Spinal cord (tissue), 10 donors: ENCODE data around the gene MACO1. TPM values are rescaled to one million over a fixed set of nuclear protein-coding genes. Genes with fewer than 3 reads are reported as not detected.
"Not testable (repeated sequence)": the region's sequence is repeated elsewhere in the genome, so short reads cannot be mapped to it uniquely, and the experiment has no call there.

ENCODE experiments used
- DNase-seq, 6 donors: peaks; one replicate each; pipeline versions ENCODE4 v3.0.0 to v3.0.0-alpha.2; 2013 to 2015; ENCODE audit warnings: low spot score in 6 of 6, low read depth in 4 of 6
- H3K27ac ChIP-seq: one replicate; pipeline ENCODE4 v1.5.1; 2013; ENCODE audit warnings: low read depth, low read length, control low read depth
- H3K27me3 ChIP-seq: one replicate; pipeline ENCODE4 v1.6.1; 2013; ENCODE audit warnings: low read length; ENCODE audit not compliant: control insufficient read depth, insufficient read depth
- H3K36me3 ChIP-seq: one replicate; pipeline ENCODE4 v1.6.1; 2013; ENCODE audit warnings: low read length; ENCODE audit not compliant: control insufficient read depth, insufficient read depth
- H3K4me1 ChIP-seq: one replicate; pipeline ENCODE4 v1.6.1; 2013; ENCODE audit warnings: low read length; ENCODE audit not compliant: control insufficient read depth, insufficient read depth
- H3K4me3 ChIP-seq: one replicate; pipeline ENCODE4 v1.5.1; 2013; ENCODE audit warnings: low read depth, low read length, control low read depth
- H3K9me3 ChIP-seq: one replicate; pipeline ENCODE4 v1.6.1; 2013; ENCODE audit warnings: low read length; ENCODE audit not compliant: control insufficient read depth, insufficient read depth
- WGBS: methylation state at CpG from one replicate; pipeline ENCODE4 v1.1.5; 2013; ENCODE audit warnings: missing lambda C conversion rate; ENCODE audit not compliant: insufficient coverage; 5-methylcytosine and 5-hydroxymethylcytosine counted together
- polyA plus RNA-seq, 2 donors: library from polyadenylated mRNA; unstranded; fragments of 120-200 nt; gene quantifications; one replicate each; pipeline ENCODE4 v1.2.1, GENCODE V29; 2013; ENCODE audit not compliant: insufficient read length in 2 of 2
- total RNA-seq, 2 donors: library from RNA; depleted of rRNA in 1 of 2; stranded (reverse); fragments of 120-200 nt in 1 of 2; fragments of >200 nt in 1 of 2; gene quantifications; one replicate each; pipeline versions ENCODE4 v1.2.3 to v1.2.4, GENCODE V29; 2013 to 2014
- donor health status: healthy.

The MACO1 gene
- total and polyA plus RNA-seq, 4 donors: 31.0 to 33.3 (median 33.1) TPM

DNA sequence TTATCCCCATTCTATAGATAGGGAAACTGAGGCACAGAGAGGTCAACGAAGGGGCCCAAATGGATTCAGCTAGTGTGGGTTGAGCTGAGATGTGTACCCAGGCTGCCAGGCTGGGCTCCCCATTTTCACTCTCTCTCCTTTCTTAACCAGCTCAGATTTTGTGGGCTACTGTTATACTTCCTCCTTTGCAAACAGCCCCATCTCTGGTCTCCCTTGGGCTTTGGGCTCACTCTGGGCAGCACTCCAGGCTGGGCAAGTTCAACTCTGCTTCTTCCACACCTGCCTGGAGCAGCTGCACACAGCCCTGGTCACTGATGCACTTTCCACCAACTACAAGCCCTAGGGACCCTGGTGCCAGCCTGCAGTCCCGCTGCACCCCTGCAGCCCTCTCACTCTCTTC lies 32.6 kb upstream of the MACO1 start:
- not testable (repeated sequence) for DNase-seq, H3K27me3 ChIP-seq
- no CpG with 5 or more reads among the region's 2 CpGs for WGBS

DNA sequence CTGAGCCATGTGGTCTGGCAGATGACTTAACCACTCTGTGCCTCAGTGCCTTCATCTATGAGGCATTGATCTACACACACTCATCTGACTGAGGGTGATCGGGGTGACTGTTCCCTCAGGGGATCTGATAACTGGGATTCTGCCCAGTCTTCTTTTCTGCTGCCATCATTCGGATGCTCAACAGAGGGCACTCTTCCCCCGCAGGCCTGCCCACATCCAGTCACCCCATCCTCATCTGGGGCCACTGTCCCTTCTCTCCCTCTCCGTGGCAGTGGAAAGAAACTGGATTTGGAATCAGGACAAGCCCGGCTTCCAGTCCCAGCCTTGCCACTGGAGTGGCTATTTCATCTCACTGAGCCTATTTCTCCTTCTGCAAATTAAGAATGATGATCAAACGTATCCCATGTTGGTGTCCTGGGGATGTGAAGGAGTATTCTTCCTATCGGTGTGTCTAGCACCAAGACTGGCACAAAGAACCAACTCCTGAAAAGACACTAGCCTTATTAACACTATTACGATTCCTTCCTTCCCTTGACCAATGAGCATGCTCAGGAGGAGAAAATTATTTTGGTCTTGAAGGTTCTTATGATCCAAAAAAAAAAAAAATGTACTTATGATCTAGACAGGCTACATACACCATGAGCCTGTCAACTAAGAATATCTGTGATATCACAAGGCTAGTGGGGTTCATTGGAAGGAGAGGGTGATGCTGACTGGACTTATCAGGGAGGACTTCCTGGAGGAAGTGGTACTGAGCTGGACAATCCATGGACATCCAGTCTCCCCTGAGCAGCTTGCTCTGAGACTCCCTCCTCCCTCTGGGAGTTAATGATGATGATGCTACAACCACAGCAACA lies 27.5 kb upstream of the MACO1 start:
- WGBS: no CpG with 5 or more reads among the region's 8 CpGs
- DNase-seq: not testable (repeated sequence)

More for the DNA sequence above, 32.6 kb upstream of the MACO1 start:
- H3K36me3 ChIP-seq, H3K4me1 ChIP-seq, H3K27ac ChIP-seq, H3K4me3 ChIP-seq, H3K9me3 ChIP-seq: not testable (repeated sequence)

DNA sequence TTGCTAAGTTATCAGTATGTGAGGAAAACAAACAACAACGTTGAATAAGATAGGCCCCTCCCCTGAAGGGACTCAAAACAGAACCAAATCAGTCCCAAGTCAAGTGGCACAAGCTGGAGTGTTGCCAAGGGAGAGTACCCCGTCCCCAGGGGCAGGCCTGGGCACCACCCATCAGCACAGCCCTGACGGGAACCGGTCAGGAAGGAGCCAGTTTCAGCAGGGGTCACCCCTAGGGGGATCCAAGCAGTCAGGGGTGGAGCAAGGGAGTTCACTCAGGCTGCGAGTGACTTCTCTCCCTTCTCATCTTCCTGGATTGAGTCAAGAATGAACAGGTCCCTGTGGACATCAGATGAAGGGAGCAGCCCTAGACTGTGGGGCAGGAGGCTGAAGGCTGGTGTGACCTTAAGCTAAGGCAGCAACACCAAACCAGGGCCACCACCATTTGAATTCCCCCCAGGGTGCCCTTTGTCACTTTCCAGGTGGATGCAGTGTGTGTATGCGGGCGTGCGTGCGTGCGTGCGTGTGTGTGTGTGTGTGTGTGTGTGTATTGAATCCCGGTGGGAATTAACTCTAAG lies 24.9 kb upstream of the MACO1 start:
- not testable (repeated sequence) for H3K4me1 ChIP-seq, H3K27ac ChIP-seq, H3K9me3 ChIP-seq, H3K4me3 ChIP-seq, H3K36me3 ChIP-seq, DNase-seq, H3K27me3 ChIP-seq
- no CpG with 5 or more reads among the region's 12 CpGs for WGBS

More for the DNA sequence above, 27.5 kb upstream of the MACO1 start:
- not testable (repeated sequence) for H3K27me3 ChIP-seq, H3K4me3 ChIP-seq, H3K4me1 ChIP-seq, H3K27ac ChIP-seq, H3K9me3 ChIP-seq, H3K36me3 ChIP-seq

DNA sequence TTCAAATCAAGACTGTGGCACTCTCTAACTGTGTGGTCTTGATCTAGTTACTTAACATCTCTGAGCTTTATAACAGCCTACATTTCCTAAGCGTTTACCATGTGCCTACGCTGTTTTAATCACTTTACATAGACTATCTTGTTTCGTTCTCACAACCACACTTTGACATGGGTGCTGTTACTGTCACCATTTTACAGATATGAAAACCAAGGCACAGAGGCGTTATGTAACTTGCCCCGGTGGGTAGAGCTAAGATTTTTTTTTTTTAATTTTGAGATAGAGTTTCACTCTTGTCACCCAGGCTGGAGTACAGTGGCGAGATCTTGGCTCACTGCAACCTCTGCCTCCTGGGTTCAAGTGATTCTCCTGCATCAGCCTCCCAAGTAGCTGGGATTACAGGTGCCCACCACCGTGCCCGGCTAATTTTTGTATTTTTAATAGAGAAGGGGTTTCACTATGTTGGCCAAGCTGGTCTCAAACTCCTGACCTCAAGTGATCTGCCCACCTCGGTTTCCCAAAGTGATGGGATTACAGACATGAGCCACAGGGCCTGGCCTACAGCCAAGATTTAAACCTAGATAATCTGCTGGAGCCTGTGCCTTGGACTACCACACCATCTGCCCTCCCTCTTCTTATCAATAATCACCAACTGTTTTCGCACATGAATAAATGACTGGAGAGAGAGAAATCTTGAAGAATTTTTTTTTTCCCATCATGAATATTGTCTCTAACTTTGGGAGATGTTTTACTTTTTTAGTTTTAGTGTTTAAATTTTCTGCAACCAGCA lies 20.9 kb upstream of the MACO1 start:
- not testable (repeated sequence) for H3K9me3 ChIP-seq, H3K36me3 ChIP-seq, H3K4me1 ChIP-seq, H3K27ac ChIP-seq, H3K27me3 ChIP-seq, DNase-seq, H3K4me3 ChIP-seq
- 94% methylated on average over 3 of the region's 10 CpGs for WGBS

DNA sequence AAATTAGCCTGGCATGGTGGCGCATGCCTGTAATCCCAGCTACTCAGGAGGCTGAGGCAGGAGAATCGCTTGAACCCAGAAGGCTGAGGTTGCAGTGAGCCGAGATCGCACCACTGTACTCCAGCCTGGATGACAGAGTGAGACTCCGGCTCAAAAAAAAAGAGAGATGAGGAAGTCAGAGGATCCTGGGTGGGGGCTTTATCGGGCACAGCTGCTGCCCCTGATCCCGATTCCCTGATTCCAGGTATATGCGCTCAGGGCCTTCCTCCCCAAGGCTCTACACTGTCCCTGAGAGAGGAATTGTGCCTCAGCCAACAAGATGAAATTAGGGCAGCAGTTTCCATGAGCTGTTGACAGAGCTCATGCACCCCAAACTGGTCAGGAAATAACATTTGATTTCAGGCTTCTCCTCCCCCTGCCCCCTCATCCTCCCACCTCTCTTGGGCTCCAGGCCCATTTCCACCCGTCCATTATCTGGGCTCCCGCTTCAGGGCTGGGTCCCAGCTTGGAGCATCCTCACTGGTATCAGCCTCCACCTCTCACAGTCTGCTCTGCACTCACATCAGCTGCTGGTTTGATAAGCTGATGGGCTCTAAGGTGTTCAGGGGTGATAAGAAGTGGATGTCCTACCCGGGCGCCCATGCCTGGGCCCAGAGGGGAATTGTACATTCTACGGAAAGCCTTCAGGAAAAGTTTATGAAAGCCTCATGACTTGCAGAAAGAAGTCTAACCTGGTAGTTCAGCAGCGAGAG lies 17.6 kb upstream of the MACO1 start:
- H3K36me3 ChIP-seq, H3K4me1 ChIP-seq, DNase-seq, H3K27me3 ChIP-seq, H3K9me3 ChIP-seq, H3K27ac ChIP-seq, H3K4me3 ChIP-seq: not testable (repeated sequence)
- WGBS: 86% methylated on average over 3 of the region's 14 CpGs

DNA sequence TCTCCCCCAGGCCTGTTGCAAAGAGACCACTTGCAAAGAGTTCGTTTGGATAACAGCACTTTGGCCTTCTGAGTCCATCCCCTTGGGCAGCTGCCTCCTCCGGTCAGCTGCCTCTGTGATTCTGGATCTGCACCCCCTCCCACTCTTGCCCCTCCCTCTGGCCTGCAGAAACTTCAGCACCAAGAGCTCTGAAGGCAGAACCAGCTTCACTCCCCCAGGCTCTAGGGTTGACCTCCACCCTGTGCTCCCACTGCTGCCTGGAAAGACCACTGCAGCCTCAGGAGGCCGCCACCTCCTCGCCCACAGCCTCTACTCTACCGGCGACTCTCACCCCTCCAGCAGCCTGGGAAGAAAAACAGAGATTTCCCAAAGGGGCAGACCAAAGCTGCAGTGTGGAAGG lies 16.5 kb upstream of the MACO1 start:
- H3K36me3 ChIP-seq, DNase-seq: not testable (repeated sequence)
- no CpG with 5 or more reads among the region's 6 CpGs for WGBS

DNA sequence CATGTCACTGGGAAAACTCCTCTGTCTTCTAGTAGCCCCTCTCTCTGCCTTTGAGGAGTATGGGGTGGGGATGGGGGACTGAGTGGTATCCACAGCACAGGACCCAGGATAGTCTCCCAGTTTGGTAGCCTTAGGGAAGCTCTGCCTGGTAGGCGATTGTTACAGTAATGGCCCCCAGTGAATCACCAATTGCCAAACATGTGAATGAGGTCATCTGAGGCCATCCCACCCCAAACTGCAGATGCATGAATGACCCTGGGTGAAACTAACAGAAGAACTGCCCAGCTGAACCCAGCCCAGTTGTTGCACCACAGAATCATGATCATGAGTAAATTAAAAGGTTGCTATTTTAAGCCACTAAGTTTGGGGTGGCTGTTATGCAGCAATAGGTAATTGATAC lies 16.1 kb upstream of the MACO1 start:
- H3K4me1 ChIP-seq, H3K4me3 ChIP-seq, H3K27ac ChIP-seq, H3K27me3 ChIP-seq, H3K36me3 ChIP-seq, DNase-seq, H3K9me3 ChIP-seq: not testable (repeated sequence)
- no CpG with 5 or more reads among the region's 1 CpG for WGBS

More for the DNA sequence above, 16.5 kb upstream of the MACO1 start:
- not testable (repeated sequence) for H3K27me3 ChIP-seq, H3K4me1 ChIP-seq, H3K9me3 ChIP-seq, H3K4me3 ChIP-seq, H3K27ac ChIP-seq

DNA sequence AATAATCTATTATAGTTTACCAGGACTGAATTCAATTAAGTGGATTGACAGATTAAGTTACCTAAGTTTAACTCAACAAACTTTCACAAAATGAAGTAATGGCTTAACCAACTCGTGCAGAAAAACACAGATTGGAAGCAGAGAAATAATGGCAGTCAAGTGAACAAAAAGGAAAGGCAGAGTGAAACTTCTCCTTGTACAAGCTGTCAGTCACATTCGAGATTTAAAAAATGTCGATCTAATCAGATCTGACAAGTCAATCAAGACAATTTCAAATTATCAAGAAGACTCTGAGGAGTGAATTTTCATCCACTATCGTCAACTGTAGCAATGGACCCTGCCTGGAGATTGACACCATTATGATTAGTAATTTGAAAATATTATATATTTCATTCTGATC lies 13.4 kb upstream of the MACO1 start:
- DNase-seq, H3K4me3 ChIP-seq, H3K4me1 ChIP-seq, H3K27ac ChIP-seq, H3K9me3 ChIP-seq, H3K27me3 ChIP-seq, H3K36me3 ChIP-seq: not testable (repeated sequence)
- WGBS: 50% methylated on average over 1 of the region's 4 CpGs

DNA sequence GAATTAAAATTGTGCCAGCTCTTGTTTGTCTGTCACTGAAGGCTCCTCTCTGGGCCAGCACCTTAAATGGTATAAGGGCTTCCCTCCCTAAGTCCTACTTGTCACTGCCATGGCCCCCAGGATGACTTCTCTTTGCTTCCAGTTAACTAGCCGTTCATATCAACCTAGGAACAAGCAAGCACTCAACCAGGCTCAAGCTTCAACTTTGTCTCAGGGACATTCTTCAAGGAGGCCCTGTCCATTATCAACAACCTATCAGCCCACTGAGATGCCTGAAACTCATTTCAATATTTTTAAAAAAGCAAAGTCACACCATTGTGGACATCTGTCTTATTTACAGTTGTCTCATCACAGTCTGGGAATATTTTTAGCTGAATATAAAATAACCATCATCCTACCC lies 11.4 kb upstream of the MACO1 start:
- H3K9me3 ChIP-seq, H3K4me3 ChIP-seq, DNase-seq, H3K4me1 ChIP-seq, H3K27me3 ChIP-seq, H3K36me3 ChIP-seq, H3K27ac ChIP-seq: not testable (repeated sequence)
- 80% methylated on average over 1 of the region's 1 CpG for WGBS
